Neural cell (in vitro differentiated cells): Measurements from ENCODE around the gene MPP1.
"Not testable (repeated sequence)": the region's sequence is repeated elsewhere in the genome, so short reads cannot be mapped to it uniquely, and the experiment has no call there.

ENCODE experiments used
- POLR2AphosphoS5 ChIP-seq: IDR thresholded peaks from 2 replicates; pipeline ENCODE4 v1.6.1; 2012
- SMC3 ChIP-seq: fragments of 450-650 bp; conservative IDR thresholded peaks from 2 replicates; pipeline ENCODE4 v1.6.1; 2014; ENCODE audit warnings: antibody characterized with exemption, mild to moderate bottlenecking, moderate library complexity; ENCODE audit not compliant: poor library complexity
- TAF1 ChIP-seq: IDR thresholded peaks from 2 replicates; pipeline ENCODE4 v1.6.1; 2012; ENCODE audit warnings: low read depth
- TF ChIP-seq, protein P1 (sequence below): fragments of 450-650 bp; IDR thresholded peaks from 2 replicates; pipeline ENCODE4 v1.5.1; 2014; ENCODE audit warnings: antibody characterized with exemption, mild to moderate bottlenecking, moderate library complexity; ENCODE audit not compliant: poor library complexity, severe bottlenecking

DNA sequence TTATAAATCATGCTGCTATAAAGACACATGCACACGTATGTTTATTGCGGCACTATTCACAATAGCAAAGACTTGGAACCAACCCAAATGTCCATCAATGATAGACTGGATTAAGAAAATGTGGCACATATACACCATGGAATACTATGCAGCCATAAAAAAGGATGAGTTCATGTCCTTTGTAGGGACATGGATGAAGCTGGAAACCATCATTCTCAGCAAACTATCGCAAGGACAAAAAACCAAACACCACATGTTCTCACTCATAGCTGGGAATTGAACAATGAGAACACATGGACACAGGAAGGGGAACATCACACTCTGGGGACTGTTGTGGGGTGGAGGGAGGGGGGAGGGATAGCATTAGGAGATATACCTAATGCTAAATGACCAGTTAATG lies 20.3 kb upstream of the MPP1 start:
- TF ChIP-seq, protein P1, sequence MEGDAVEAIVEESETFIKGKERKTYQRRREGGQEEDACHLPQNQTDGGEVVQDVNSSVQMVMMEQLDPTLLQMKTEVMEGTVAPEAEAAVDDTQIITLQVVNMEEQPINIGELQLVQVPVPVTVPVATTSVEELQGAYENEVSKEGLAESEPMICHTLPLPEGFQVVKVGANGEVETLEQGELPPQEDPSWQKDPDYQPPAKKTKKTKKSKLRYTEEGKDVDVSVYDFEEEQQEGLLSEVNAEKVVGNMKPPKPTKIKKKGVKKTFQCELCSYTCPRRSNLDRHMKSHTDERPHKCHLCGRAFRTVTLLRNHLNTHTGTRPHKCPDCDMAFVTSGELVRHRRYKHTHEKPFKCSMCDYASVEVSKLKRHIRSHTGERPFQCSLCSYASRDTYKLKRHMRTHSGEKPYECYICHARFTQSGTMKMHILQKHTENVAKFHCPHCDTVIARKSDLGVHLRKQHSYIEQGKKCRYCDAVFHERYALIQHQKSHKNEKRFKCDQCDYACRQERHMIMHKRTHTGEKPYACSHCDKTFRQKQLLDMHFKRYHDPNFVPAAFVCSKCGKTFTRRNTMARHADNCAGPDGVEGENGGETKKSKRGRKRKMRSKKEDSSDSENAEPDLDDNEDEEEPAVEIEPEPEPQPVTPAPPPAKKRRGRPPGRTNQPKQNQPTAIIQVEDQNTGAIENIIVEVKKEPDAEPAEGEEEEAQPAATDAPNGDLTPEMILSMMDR, result not testable (repeated sequence)
- not testable (repeated sequence) for TF ChIP-seq TAF1, SMC3, POLR2AphosphoS5
